Activated CD4-positive, CD25-positive, alpha-beta regulatory T cell treated with anti-CD3 and anti-CD28 coated beads, Interleukin-2, amount 50 U/mL, for 16 hours (primary cell): ENCODE measurements around the gene ASS1.

Source experiments
- DNase-seq: peaks from one replicate; pipeline ENCODE4 v3.0.0-alpha.2; 2020; ENCODE audit warnings: low read depth, low spot score

Gene ASS1

DNA sequence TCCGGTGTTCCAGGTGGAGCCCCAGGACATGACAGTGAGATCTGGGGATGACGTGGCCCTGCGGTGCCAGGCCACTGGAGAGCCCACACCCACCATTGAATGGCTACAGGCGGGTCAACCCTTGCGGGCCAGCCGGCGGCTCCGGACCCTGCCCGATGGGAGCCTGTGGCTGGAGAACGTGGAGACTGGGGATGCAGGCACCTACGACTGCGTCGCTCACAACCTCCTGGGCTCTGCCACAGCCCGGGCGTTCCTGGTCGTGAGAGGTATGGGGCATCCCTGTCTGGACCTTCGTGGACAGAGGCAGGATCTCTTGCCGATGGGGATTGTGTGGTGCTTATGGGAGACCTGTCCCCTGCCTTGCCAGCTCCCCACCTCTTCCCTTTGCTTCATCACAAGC lies 26.0 kb upstream of the ASS1 start:
- no peak for DNase-seq

DNA sequence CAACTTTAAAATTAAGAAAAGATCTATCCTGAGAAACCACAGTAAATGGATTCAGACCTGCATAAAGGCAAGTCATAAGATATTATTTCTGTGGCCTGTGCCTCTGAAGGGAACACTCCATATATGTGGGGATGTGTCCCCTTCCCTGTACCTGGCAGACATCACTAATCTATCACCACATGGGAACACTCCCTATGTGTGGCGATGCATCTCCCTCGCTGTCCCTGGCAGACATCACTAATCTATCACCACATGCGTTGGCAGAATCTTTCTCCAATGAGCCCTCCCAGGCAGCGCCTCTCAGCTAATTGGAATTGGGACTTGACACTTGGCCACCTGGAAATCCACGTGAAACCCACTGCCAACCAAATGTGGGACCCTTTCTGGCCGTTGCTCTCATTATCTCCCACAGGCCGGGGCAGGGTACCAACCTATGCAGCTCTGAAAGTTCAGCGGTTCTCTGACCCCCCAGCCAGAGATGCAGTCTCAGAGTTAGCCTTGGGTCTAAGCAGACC lies 25.2 kb upstream of the ASS1 start:
- no peak for DNase-seq

DNA sequence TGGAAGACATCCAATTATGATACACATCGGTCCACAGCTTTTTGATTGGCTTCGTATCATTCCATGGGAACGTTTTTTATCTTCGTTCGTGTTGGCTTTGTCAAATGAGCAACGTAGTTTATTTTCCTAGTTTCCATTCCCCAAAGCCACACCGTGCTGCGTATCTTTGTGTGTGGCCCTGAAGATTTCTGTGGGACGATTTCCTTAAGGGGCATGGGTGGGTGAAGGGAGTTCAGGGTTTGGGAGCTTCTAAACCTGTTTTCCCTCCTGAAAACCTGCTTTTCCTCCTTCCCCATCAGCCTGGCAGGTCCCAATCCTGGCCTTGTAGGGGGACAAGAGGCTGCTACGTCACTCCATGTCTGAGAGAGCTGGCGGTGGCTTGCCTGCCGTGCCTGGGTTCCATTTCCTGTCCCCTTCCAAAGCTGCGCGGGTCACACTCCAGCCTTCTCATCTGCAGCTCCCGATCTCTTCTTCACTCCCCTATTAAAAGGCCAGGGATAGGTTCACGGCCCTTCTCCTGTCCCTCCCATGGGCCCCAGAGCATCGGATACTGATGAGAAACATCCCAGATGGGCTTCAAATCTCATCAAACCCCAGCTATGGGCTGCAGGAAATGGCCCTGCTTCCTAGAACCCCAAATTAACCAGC lies 23.5 kb upstream of the ASS1 start:
- DNase-seq: no peak

DNA sequence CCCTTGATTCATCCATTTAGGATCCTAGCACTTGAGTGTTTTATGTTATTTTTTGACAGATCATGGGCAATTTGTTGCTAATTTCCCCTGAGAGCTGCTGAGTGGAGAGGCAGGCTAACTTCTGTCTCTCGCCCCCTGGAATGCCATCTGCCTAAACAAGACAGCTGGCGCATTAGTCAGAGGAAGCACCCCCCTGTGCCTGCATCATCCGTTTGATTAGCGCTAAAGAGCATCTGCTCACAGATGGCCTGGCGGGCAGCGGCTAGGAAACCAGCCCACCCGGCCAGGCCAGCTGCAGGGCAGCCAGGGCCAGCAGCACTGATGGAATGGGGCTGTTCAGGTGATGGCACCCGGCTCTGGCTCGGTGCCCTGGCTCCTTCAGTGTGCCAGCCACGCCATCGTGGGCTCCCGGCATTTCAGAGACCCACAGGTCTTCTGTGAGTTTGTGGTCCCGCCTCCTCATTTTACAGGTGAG lies 22.9 kb upstream of the ASS1 start:
- DNase-seq: no peak

DNA sequence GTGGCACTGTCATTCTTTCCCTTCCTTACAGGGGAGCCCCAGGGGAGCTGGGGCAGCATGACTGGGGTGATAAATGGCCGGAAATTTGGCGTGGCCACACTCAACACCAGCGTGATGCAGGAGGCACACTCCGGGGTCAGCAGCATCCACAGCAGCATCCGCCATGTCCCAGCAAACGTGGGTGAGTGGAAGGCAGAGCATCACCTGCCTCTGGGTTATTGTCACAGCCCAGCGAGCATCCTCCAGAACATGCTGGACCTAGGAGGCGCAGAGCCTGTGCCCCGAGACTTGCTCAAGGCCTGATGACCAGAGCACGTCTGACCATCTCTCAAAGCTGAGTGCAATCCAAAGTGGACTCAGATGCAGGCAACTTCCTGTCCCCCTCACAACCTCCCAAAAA lies 22.2 kb upstream of the ASS1 start:
- DNase-seq: no peak

DNA sequence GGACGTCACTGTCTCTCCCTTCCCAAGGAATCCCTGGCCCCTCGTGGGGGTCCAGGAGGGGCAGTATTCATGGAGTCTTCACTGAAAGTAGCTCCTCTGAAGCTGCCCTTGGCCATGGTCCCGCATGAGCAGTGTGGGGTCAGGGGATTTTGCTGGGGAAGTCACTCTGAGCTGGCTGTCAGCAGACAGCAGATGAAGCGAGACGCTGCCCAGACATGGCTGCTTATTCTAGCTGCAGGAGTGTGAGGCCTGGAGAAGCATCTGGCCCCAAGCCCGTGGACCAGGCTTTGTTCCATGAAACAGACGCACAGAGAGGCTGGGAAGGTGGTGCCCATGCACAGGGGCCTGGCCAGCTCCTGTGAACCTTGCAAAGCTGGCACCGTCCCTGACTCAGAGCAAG lies 21.5 kb upstream of the ASS1 start:
- DNase-seq: no peak

DNA sequence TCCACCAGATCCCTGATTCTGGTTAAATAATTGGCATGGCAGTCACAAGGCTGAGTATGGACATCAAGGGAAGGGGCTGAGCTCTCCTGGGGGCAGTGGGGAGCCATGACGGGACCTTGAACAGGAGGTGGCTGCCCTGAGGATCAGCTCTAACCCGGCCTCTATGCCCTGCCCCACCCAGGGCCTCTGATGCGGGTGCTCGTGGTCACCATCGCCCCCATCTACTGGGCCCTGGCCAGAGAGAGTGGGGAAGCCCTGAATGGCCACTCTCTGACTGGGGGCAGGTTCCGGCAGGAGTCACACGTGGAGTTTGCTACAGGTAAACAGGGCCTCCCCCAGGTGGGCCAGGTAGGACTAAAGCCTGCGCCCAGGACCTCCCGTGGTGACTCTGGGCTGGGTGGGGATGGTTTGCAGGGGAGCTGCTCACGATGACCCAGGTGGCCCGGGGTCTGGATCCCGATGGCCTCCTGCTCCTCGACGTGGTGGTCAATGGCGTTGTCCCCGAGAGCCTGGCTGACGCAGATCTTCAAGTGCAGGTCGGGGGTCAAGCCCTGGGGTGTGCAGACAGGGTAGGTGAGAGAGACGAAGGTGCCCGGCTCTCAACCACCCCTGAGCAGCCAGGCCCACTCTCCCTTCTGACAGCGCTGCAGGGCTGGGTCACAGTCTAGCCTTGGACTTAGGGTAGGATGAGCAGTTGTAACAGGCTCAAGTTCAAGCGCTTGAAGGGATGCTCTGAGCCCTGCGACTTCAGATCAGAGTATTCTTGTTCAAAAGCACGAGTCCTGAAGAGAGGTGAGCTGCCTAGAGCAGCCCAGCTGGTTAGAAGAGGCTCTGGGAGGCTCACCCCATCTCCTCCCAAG lies 19.9 kb upstream of the ASS1 start:
- no peak for DNase-seq

DNA sequence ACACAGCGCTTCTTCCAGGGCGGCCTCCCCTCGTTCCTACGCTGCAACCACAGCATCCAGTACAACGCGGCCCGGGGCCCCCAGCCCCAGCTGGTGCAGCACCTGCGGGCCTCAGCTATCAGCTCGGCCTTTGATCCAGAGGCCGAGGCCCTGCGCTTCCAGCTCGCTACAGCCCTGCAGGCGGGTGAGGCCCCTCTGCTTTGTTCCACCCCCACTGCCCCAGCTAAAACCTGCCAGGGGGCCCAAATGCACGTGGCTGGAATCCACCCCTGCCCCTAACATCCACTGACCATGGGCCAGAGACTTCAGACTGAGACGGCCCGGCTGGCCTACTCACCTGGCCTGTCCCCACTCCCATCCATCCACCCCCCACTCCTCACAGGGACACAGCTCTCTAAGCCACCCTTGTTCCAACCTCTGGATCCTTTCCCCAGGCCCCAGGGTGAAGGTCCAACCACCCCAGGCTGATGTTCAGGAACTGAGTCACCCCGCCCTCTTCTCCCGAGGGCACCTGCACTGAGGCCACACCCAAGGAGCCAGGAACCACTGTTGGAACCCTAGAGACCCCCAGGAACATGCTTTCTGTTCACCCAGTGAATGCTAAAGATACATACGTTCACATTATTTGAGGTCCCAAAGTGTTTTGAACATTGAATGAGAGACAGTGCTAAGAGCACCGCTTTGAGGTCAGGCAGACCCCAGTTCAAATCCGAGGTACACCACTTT lies 18.9 kb upstream of the ASS1 start:
- DNase-seq: no peak

DNA sequence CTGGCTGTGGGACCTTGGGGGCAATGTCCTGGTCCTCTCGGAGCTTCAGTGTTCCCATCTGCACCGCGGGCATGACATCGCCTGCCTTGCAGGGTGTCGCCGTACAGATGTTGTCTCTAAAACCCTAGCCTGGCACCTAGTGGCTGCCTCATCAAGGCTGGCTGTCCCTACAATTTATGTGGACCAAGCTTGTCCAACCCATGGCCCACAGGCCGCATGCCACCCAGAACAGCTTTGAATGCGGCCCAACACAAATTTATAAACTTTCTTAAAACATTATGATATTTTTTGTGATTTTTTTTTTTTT lies 18.3 kb upstream of the ASS1 start:
- DNase-seq: no peak

DNA sequence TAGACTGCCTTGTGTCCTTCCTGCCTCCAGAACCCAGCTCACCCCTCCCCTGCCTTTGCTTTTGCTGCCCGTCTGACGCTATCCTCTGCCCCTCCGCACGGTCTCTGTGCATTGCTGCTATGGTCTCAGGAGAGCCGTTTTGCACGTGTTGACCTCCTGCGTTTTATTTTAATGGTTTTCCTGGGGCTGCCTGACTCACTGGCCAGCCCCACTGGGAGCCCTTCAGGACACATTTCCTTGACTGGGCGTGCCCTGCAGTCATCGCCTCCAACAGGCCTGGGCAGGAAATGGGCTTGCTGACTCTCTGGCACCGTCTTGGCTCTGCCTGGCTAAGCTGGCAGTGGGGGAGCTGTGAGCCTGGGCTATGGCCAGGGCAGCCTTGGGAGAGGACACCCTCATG lies 17.9 kb upstream of the ASS1 start:
- no peak for DNase-seq

DNA sequence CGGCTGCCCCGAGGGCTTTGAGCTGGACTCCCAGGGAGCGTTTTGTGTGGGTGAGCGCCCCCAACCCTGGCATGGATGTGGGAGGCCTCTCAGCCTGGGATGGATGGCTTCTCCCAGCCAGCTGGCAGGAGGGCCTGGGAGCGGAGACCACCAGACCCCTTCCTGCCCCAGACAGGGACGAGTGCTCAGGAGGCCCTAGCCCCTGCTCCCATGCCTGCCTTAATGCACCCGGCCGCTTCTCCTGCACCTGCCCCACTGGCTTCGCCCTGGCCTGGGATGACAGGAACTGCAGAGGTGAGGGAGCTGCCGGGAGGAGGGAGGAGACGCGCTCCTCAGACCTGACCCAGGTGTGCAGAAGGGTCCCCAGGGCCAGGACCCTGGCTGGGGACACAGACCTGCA lies 17.4 kb upstream of the ASS1 start:
- DNase-seq: no peak

DNA sequence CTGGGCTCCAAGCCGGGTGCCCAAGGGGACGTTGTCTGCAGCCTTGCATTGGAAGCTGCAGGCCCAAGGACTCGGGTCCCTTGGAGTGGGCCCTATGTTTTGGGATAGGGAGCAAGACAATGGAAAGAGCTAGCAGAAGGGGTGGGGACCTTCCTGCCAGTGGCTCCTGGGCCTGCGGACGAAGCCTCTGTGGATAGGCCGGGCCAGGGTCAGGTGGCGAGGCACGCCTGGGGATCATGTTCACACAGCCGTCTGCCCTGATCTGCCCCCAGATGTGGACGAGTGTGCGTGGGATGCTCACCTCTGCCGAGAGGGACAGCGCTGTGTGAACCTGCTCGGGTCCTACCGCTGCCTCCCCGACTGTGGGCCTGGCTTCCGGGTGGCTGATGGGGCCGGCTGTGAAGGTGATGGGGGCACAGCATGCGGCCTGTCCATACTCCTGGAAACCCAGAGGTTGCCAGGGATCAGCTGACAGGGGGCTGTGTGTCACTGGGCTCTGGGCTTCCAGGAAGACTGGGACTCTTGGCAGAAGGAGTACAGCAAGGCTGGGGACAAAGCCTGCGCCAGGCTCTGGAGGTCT lies 16.6 kb upstream of the ASS1 start:
- no peak for DNase-seq

DNA sequence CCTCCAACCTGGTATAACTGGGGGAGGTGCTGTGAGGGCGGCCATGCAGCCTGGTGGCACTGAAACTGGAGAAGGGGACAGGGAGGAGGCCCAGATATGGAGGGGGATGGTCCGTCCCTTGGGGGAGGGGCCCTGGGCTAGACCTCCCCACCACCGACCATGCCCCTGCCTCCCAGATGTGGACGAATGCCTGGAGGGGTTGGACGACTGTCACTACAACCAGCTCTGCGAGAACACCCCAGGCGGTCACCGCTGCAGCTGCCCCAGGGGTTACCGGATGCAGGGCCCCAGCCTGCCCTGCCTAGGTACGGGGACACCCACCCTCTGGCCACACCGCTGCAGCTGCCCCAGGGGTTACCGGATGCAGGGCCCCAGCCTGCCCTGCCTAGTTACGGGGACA lies 15.4 kb upstream of the ASS1 start:
- no peak for DNase-seq

DNA sequence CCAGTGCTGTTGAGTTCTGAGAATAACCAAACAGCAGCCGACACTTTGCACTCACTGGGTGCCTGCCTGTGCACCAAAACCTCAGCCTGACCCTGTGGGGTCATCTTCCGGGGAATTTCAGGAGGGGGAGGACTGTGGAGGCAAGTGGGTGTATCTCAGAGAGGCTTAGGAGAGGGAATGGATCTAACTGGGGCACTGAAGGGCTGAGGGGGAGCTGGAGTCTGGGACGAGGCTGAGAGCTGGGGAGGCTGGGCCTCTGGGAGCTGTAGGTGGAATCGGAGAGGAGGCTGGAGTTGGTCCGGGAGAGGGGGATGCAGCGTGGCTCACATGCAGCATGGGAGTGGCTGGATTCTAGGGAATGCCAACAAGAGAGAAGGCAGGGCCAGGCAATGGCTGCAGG lies 14.9 kb upstream of the ASS1 start:
- DNase-seq: no peak

DNA sequence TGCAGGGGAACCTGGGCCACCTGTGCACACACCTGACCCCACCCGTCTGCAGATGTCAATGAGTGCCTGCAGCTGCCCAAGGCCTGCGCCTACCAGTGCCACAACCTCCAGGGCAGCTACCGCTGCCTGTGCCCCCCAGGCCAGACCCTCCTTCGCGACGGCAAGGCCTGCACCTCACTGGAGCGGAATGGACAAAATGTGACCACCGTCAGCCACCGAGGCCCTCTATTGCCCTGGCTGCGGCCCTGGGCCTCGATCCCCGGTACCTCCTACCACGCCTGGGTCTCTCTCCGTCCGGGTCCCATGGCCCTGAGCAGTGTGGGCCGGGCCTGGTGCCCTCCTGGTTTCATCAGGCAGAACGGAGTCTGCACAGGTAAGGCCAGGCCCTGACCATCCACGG lies 14.5 kb upstream of the ASS1 start:
- no peak for DNase-seq

DNA sequence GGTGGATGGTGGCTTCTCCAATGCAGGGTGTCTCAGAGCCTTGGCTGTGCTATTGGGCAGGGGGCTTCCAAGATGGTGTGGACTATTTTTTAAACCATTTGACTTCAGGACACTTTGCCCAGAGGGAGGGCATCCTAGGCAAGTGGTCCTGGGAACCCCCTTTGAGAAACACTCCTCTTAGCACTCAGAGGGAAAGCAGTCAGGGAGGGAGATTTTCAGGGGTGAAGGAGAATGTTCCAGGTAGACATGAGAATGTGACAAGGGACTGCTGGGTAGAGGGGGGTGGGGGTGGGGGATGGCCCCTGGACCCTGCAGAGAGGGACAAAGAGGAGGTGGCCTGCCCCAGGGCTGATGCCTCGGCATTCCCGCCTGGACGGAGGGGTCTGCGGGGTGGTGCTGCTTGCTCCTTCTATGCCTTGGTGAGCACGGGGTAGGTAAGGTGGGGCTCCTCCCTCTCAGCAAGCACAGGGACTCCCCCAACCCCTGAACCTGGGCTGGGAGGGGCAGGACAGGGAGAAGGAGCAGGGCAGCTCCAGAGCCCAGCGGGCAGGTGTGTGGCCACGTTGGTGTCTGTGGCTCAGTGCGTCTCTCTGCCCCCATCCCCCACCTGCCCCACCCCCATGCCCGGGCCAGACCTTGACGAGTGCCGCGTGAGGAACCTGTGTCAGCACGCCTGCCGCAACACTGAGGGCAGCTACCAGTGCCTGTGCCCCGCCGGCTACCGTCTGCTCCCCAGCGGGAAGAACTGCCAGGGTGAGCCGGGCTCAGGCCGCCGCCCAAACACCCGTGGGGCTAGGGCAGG lies 13.8 kb upstream of the ASS1 start:
- DNase-seq: no peak

DNA sequence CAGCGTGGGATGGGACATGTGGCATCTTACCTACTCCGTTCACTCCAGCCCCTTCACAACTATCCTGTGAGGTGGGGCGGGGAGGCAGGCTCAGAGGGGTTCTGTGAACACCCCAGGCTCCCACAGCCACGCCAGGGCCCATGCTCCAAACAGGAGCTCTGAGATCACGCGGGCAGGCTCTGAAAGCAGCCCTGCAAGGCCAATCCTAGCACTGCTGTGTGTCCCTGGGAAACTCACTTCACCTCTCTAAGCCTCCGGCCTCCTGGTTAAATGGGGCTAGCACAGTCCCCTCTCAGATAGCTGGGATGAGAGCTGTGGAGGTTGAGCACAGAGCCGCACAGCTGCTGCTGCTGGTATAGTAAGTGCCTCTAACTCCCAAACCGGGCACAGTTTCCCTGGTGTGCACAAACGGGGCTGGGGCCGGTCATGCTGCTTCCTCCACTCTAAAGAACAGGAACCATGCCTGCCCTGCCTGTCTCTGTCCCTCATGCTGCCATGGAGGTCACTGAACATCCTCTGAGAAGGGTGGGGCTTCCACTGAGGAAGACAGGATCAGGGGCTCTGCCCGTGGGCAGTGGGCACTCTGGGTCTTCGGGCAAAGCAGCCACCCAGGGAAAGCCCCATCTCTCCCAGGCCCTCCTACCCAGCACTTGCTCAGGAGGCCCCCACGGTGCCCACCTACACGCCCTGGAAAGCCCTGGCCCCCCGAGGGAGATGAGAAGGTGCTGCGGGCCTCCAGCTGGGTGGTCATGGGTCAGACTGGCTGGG lies 13.0 kb upstream of the ASS1 start:
- DNase-seq: no peak

DNA sequence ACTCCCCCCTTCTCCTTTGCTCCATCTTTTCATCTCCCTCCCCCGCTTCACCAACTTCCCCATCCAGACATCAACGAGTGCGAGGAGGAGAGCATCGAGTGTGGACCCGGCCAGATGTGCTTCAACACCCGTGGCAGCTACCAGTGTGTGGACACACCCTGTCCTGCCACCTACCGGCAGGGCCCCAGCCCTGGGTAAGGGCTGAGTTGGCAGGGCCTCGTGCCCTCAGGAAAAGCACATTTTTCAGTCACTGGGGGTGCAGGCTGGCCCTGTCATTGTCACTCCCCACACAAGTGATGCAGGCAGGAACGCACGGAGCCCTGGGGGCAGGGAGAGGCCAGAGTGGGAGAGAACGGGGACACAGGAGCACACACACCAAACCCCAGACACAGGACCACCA lies 12.4 kb upstream of the ASS1 start:
- DNase-seq: no peak

DNA sequence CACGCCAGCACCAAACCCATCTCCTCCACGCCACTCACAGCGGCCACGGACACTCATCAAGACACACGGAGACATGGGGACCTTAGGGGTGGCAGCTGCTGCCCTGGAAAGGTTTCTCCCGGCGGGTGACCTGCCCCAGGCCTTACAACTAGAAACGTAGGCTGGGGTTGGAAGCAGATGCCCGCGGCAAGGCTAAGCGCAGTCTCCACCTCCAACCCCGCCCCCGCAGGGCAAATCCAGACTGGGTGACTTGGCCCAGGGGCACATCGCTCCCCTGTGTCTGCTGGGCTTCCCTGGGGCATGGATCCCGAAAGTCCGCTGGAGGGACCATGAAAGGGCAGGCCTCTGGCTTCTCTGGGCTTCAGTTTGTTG lies 12.0 kb upstream of the ASS1 start:
- no peak for DNase-seq

DNA sequence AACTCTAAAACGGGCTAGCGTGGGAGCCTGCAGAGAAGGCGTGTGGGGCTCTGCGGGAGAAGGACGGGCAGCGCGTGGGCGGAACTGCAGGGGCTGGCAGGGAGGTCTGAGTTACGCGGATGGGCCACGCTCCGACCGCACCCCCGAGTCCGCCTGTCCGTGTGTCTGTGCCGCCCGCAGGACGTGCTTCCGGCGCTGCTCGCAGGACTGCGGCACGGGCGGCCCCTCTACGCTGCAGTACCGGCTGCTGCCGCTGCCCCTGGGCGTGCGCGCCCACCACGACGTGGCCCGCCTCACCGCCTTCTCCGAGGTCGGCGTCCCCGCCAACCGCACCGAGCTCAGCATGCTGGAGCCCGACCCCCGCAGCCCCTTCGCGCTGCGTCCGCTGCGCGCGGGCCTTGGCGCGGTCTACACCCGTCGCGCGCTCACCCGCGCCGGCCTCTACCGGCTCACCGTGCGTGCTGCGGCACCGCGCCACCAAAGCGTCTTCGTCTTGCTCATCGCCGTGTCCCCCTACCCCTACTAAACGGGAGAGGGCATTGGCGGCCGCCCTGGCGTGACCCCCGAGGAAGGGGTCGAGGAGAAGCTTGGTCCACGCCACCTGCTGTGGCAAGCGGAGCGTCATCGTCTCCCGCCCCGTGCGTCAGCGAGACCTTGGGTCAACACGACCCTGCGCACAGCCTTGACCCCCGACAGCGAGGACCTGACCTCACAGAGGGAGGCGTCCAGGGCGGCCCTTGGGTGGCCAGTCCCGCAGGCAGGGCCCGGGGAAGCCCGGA lies 11.4 kb upstream of the ASS1 start:
- no peak for DNase-seq
